ENCODE results near the gene CPLANE2.

- TF ChIP-seq CTCF (IDR thresholded peaks at IDR 0.05; ENCODE audit: low read depth, low read length) (no peak), POLR2A (IDR thresholded peaks at IDR 0.05; ENCODE audit: extremely low read depth, insufficient read length) (no peak), MYC (IDR thresholded peaks at IDR 0.05; ENCODE audit: low read depth, low read length) (no peak)
Observed at GRCh38 chr1:16266411-16267118, 29.6 kb upstream of the CPLANE2 start.
